ENCODE measurements around the gene PFN1.

PFN1 gene

GRCh38 chr17:4895657-4896331, 52.5 kb downstream of the PFN1 start:
- no peak for DNase-seq
